Adrenal gland (tissue), 5 donors: ENCODE measurements around the gene FAM9C.
"Not testable (repeated sequence)": the region's sequence is repeated elsewhere in the genome, so short reads cannot be mapped to it uniquely, and the experiment has no call there.

Source experiments
- POLR2A ChIP-seq, 2 donors: fragments of 450-650 bp; IDR thresholded peaks; one replicate each; pipeline ENCODE4 v1.6.1; 2017; ENCODE audit warnings: antibody characterized with exemption in 2 of 2, mild to moderate bottlenecking in 2 of 2, moderate library complexity in 1 of 2
- TF ChIP-seq, protein P1 (sequence below), 6 experiments: fragments of 450-650 bp in 4 of 6; fragments of 200-600 bp in 2 of 6; sonication (generic) in 1 of 6; IDR thresholded peaks; 1 replicate in 5 of 6; 2 replicates in 1 of 6; pipeline versions ENCODE4 v1.5.1 to v1.8.0; 2016 to 2021; ENCODE audit warnings: antibody characterized with exemption in 6 of 6, mild to moderate bottlenecking in 2 of 6, moderate library complexity in 1 of 6
- donor health status: DM: no; HTN: no; CAD: no.

DNA sequence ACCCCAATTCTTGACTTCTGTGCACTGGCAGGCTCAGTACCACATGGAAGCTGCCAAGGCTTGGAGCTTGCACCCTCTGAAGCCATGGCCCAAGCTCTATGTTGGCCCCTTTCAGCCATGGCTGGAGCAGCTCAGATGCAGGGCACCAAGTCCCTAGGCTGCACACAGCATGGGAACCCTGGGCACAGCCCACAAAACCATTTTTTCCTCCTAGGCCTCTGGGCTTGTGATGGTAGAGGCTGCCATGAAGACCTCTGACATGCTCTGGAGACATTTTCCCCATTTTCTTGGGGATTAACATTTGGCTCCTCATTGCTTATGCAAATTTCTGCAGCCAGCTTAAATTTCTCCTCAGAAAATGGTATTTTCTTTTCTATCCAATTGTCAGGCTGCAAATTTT, 17.9 kb upstream of the FAM9C start:
- not testable (repeated sequence) for TF ChIP-seq POLR2A (IDR thresholded peaks at IDR 0.05)
- TF ChIP-seq, protein P1, sequence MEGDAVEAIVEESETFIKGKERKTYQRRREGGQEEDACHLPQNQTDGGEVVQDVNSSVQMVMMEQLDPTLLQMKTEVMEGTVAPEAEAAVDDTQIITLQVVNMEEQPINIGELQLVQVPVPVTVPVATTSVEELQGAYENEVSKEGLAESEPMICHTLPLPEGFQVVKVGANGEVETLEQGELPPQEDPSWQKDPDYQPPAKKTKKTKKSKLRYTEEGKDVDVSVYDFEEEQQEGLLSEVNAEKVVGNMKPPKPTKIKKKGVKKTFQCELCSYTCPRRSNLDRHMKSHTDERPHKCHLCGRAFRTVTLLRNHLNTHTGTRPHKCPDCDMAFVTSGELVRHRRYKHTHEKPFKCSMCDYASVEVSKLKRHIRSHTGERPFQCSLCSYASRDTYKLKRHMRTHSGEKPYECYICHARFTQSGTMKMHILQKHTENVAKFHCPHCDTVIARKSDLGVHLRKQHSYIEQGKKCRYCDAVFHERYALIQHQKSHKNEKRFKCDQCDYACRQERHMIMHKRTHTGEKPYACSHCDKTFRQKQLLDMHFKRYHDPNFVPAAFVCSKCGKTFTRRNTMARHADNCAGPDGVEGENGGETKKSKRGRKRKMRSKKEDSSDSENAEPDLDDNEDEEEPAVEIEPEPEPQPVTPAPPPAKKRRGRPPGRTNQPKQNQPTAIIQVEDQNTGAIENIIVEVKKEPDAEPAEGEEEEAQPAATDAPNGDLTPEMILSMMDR (IDR thresholded peaks at IDR 0.05), result not testable (repeated sequence)
